HT1080 (cell line): Measurements from ENCODE around the gene BANK1. TPM values are rescaled to one million over a fixed set of nuclear protein-coding genes. Genes with fewer than 3 reads are reported as not detected.

Source experiments
- DNase-seq: peaks from one replicate; pipeline ENCODE4 v3.0.0-alpha.2; 2015; ENCODE audit warnings: low read depth
- total RNA-seq: library from RNA; depleted of rRNA; stranded (reverse); fragments of >200 nt; shearing (Covaris generic); gene quantifications from 2 replicates; pipeline ENCODE4 v1.2.3, GENCODE V29; 2014

The BANK1 gene
- total RNA-seq, 1 experiment from 2014 or later: not detected

DNA sequence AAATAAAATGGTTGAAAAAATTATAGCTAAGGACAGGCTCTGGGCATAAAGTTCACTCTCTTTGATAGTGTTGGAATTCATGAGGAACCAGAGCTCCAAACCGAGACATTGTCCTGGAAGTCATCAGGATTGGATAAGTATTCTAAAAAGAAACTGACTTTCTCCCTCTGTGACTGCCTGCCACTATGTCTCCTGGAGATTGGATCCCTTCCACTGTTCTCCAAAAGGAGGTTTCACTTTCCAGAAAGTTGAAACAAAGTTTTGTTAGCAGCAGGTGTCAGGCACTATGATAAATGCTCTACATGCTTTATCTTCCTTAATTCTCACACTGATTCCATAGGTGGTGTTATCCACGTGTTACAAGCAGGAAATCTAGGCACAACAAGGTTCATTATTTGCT lies 16.8 kb downstream of the BANK1 start:
- no peak for DNase-seq

DNA sequence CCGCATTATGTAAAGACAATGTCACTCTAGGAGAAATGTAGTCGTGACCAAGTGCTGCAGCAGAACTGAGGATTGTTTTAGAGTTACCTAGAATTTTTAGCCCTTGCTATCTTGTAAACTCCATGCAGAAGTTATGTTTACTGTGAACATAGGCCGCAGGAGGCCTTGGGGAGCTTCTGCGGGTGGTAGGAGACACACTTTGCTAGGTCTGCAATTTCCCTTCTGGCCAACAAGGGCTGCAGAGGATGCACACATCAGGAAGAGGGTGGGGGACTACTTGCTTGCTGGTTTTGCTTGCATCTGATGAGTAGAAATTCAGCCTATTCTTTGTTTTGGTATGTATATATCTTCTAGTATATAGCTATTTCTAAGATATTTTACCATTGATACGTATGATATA lies 23.1 kb downstream of the BANK1 start:
- DNase-seq: no peak

DNA sequence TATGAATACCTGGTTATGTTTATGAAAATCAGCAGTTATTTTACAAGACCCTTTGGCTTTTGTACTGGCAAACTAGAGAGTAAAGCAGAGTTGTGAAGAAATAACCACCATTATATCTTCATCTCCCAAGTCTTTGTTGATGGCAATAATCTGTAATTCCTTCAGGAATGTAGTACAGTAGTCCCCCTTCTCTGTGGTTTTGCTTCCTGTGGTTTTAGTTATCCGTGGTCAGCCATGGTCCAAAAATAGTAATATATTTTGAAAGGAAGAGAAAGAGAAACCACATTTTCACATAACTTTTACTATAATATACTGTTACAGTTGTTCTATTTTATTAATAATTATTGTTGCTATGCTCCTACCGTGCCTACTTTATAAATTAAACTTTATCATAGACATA lies 27.8 kb downstream of the BANK1 start:
- DNase-seq: peak; percentile 52

DNA sequence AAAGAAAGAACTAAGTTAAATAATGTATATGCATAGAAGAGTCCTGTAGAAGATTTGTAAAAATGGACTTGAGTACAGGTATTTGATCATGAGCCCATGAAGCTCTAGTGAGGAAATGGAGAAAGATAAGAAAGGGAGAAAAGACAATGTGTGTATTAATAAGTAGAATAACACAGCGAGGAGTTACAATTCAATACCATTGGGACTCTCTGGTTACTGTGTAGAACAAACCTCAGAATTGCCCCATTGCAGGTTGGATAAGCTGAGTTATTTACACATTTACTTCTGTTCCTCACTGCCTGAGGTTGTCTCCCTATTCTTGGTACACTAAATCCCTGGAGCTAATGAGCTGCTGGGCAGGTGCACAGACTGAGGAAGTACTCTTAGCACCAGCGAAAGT lies 33.3 kb downstream of the BANK1 start:
- no peak for DNase-seq

DNA sequence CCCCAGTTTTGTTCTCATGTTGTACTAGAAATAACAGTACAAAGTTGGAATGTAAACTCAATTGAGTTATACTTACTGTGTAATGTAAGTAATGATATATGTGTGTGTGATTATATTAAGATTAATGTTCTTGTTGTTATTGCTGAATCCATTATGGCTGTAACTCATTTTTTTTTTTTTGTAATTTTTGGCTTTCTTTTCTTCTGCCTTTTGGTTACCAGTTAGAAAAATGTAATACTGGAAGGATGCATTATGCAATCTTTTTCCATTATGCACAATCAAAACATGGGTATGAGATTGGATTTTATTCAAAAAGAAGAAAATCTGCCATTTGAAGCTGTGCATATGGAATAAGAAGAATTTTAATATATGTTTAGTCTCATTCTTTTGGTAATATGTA lies 34.0 kb downstream of the BANK1 start:
- no peak for DNase-seq

DNA sequence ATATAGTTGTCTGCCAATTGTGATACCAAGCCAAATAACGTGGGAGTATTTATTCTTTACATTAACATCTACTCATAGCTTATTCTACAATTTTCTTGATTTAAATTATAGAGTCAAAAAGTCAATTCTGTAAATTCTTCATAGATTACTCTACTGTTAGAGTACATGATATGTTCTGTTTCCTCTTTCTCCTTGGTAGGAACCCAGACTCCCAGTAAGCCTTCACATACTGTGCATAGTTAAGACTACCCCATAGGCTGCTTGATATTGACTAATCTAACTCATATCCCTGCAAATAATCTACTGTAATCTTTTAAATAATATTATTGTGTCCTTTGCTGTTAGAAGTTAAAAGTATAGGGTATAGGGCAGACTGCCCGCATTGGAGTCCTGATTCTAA lies 35.4 kb downstream of the BANK1 start:
- no peak for DNase-seq

DNA sequence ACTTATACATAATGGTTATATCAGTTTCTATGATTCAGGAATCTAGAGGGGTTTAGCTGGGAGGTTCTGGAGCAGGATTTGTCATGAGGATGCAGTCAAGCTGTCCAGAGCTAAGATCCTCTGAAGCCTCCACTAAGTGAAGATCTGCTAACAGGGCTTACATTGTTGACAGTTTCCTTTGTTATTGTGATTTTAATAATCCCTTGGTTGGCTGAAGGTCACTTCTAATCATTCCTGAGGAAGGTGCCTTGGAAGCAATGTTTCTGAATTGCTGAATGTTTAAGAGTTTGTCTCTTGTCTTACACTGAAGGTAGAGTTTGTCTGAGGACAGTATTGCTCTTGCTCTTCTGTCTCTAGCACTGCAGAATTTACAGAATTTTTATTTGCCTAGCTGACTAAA lies 41.3 kb downstream of the BANK1 start:
- no peak for DNase-seq

DNA sequence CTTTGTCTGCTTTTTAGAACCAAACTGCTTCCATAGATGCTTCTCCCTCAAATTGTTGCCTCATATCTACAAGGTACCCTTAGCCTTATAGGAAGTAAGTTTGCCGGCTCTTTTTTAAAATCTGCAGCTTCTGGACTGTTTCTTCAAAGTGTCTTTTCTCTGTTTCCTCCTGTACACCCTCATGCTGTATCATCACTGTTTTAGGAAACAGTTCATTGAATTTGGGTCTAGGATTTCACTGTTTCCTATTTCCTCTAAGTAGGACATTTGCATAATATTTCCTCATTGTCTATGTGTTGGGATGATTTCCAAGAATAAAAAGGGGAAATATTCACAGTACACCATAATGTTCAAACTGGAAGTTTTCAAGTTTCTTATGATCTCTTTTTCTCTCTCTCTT lies 43.0 kb downstream of the BANK1 start:
- DNase-seq: no peak

DNA sequence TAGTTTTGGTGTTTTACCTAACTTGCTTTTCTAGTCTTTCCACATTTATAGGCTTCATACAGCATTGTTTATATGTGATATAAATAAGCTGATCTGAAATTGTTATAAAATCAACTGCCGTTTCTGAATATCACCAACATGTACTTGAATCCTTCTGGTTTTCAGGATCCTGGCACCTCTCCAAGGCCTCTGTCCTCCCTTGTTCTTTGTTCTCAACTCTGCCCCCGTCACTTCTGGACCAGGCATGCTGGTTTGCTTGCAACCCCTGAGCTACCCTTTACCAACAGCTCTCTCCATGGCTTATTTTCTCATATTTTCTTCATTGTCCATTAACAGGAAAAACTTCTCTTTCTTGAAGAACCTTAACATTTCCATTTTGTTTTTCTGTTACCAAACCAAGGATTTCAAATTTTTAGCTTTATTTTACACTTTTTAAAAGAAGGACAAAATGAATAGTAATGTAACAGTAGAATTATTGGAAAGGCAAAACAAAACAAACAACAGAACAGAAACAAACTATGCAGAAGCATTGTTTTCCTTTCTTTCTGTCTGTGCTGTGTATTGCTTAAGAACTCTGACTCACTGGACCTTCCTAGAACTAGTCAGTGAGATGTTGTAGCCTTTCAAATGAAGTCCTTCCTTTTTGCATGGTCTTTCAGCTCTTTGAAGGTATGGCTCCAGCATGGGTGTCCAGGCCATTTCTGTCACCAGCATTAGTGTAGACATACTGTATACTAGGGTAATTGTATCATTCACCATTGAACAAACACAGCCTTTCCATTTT lies 44.8 kb downstream of the BANK1 start:
- DNase-seq: peak; percentile 44

DNA sequence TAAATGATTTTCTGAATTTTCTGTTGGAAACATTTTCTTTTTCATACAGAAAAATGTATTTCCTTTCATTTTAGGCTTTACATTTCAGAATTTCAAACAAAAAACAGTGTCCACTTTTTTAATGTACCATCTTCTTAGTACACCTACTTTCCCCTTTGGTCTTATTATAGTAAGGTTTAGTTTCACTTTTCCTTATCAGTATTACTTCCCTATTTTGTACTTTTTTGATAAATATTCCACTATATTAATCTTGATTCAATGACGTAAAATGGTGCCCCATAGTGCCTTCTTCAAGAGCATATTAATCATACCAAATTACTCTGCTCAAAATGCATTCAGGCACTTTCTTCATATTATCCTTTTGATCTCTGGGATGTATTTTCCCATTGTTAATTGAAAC lies 52.5 kb downstream of the BANK1 start:
- no peak for DNase-seq

DNA sequence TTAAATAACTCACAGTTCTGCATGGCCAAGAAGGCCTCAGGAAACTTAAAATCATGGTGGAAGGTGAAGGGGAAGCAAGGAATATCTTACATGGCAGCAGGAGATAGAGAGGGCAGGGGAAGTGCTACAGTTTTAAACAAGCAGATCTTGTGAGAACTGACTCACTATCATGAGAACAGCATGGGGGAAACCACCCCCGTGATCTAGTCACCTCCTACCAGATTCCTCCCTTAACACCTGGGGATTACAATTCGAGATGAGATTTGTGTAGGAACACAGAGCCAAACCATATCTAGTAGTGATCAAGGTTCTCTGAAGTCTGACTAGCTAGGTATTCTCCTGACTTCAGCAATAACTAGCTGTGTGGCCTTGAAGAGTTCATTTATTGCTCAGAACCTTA lies 56.0 kb downstream of the BANK1 start:
- DNase-seq: peak; percentile 15

DNA sequence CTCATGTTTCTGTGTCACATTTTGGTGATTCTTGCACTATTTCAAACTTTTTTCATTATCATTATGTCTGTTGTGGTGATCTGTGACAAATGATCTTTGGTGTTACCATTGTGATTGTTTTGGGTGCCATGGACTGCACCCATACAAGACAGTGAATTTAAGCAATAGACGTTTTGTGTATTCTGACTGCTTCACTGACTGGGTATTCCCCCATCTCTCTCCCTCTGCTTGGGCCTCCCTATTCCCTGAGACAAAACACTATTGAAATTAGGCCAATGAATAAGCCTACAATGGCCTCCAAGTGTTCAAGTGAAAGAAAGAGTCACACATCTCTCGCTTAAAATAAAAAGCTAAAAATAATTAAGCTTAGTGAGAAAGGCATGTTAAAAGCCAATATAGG lies 60.2 kb downstream of the BANK1 start:
- no peak for DNase-seq

DNA sequence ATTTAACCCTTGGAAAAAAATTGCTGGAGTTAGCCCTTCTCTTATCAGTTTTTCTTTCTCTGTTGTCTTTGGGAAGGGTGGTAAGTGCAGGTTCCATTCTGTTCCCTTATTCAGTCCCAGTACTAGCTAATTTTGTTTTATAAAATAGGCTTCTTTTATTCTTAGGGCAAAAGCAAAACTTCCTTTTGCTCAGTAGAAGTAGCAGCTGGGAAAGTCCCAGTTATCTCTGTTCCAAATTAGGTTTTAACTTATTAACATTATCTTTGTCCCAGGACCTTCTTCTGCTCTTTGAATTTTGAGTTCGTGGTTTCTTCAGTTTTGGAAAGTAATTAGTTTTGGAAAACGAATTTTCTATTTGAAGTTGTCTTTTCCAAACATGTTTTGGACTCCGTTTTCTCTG lies 61.1 kb downstream of the BANK1 start:
- no peak for DNase-seq

DNA sequence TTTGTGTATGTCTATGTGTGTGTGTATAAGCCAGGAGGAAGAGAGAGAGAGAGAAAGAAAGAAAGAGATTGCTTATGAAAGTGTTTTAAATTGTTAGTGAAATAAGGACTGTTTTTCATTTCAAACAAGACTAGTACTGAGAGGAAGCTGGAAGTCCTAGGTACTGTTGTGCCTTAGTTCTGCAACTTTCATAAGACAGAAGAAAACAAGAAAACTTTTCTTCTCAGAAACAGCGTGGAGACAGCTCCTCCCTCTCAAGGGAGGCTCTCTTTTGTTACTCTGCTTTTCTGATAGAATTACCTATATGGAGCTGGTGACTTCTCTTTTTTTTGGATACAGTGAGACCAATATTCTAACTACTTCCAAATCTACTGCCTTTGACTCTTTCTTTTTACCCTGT lies 62.5 kb downstream of the BANK1 start:
- DNase-seq: no peak

DNA sequence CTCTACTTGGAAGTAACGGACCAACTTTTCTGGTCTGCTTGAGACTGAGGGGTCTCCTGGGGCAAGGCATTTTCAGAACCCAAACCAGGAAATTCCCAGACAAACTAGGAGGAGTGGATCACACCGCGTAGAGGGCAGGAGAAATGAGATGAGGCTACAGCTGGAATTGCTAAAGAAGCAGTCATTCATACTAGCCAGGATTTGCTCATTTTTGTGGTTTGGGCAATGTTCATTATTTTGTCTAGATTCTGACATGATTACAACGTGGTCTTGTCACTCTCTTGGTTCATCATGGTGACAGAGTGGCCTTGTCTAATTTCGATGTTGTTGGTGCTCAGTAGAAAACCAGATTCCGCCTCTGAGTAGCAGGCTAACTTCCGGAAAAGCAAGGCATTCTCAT lies 63.2 kb downstream of the BANK1 start:
- no peak for DNase-seq

DNA sequence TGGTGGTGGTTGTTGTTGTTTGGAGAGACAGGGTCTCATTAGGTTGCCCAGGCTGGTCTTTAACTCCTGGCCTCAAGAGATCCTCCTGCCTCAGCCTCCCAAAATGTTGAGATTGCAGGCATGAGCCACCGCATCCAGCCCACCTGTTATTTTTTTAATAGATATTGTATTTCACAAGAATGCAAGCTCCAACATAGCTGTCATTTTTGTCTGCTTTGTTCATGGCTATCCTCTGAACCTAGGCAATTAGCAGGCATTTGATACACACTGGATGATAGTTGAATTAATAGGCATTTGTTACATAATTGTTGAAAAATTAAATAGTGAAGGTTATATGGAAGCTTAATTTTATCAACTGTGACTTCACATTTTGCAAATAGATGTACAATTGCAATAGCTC lies 64.7 kb downstream of the BANK1 start:
- no peak for DNase-seq

DNA sequence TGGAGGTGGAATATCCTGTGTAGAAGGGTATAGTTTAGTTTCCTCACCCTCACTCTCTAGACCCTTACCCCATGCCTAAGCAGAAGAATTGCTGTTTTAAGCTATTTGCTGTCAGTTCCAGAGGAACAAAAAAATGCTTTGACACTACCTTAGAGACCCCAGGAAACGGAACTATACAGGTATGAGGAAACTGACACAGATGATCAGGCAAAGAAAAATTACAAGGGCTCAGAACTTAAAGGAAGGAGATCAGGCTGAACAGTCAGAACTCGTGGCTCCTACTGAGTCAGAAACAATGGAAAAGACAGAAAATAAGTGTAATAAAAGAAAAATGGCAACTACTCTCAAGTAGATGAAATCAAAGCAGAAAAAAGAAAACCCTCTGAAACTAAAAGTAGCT lies 65.6 kb downstream of the BANK1 start:
- DNase-seq: no peak

DNA sequence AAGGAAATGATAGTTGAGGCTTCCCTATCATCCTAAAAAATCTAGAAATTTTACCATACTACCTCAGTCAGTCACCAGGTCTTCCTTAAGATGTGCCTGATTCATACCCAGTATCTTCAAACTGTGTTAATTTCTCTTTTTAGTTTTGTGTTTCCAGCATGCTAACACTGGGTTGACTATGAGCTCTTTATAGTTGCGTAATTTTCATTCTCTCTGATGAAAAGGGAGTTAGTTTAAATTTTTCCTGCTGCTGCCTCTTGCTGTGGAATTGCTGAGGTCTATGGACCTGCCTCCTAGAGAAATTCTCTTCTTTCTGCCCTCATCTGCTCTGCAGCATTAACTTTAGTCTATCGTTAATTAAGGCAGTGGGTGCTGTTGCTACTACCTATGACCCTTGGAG lies 66.6 kb downstream of the BANK1 start:
- DNase-seq: no peak

DNA sequence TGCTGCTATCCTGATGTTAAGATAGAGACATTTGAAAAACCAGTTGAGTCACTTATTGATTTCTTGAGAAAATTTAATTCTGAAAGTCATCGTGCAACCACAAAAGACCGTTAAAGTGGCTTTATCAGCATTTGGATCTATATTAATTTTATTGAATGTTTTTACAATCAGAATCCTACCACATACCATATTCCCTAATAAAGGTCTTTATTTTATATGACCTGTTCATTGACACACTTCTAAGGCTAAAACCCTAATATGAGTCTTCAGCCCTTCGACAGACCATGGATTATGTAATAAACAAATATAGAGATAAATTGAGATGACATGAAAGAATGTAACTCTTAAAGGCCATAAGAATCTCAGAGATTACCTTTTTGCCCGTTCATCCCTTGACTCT lies 68.1 kb downstream of the BANK1 start:
- DNase-seq: no peak

DNA sequence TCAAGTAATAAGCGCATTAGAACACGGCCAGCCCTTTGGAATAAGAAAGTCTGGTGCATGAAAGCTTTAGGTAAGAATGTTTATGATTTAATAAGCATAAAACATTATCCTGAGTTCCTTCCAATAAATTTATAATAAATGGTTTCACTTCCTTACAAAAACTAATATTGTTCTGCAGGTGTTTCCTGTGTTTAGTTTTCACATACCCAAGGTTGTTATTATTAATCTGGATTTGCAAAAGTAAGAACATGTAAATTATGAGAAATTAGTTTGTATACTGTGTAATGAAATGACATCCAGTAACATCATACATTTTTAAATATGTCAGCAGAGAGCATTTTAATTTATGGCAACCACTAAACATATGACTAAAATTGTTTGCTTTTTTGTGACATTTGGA lies 72.1 kb downstream of the BANK1 start:
- DNase-seq: no peak

DNA sequence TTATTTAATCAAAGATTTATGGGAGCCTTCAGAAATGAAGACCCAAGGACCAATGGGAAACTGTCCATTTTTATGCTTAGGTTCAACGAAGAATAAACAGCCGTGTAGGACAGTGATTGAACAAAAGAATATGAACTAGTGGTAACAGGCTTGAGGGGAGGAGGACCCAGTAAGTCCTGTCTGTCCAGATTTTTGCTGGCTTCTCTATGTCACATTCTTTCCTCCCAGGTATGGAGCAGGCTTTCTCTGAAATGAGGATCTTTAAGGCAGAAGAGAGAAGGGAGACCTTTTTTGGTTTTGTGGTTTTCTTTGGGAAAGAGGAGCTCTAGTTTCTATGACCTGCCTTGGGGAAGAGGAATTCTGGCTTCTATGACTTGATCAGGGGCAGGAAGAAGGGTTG lies 74.1 kb downstream of the BANK1 start:
- DNase-seq: no peak

DNA sequence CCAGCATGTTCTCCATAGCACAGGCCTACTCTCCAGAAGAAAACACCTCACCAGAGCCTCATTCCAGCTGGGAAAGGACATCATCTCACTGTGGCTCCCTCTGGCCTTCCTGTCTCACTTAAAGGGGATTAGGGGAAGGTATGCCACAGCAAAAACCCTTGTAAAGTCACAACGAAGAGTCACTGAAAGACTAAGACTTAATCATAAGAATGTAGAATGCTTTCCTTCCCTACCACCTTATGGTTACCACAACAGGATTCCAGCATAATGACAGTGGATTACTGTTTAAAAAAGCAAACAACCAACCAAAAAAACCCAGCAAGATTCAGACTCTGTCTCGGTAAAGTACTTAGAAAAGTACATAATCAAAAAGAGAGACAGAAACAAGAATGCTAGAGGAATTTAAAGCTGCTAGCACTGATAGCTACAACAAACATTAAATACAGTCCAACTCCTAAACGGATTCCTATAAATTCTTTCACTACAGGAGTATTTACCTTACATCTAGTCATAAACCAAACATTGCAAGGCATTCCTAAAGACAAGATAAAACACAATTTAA lies 75.1 kb downstream of the BANK1 start:
- peak; percentile 69 for DNase-seq

DNA sequence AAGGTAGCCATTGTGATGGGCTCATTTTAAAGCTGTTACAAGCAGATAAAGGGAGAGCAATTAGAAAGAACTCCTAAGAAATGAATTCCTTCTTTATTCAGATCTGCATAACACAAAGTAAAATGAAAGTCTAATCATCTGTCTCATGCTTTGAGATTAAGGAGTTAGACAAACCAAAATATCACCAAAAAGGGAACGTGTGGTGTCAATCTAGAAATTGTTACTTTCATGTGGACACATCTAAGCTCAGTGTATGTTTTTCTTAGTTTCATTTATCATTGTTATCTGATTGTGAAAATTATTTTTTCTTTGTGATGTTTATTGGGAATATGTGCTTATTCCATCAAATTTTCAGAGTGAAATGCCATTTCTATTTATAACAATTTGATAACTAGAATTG lies 80.3 kb downstream of the BANK1 start:
- DNase-seq: no peak
